ENCODE measurements around the gene MMRN1.

Gene MMRN1

GRCh38 chr4:89957046-89957926 is 62.6 kb downstream of the MMRN1 start:
- no peak for TF ChIP-seq CTCF (IDR thresholded peaks at IDR 0.05; ENCODE audit: poor library complexity, severe bottlenecking)
- Histone ChIP-seq H3K36me3 (ENCODE audit: low read depth) (no peaks in the 10 kb centered on the region), H3K4me1 (ENCODE audit: insufficient read depth, poor library complexity, severe bottlenecking) (no peaks in the 10 kb centered on the region), H3K9me3 (ENCODE audit: severe bottlenecking) (no peaks in the 10 kb centered on the region), H3K27ac (ENCODE audit: poor library complexity, severe bottlenecking) (no peak overlapping the region), H3K4me3 (ENCODE audit: severe bottlenecking) (no peak overlapping the region), H3K27me3 (ENCODE audit: insufficient read depth, poor library complexity, severe bottlenecking) (no peaks in the 10 kb centered on the region)
- no peak for ATAC-seq (ENCODE audit: low read depth)
- no peak for DNase-seq (ENCODE audit: low spot score)

DNA sequence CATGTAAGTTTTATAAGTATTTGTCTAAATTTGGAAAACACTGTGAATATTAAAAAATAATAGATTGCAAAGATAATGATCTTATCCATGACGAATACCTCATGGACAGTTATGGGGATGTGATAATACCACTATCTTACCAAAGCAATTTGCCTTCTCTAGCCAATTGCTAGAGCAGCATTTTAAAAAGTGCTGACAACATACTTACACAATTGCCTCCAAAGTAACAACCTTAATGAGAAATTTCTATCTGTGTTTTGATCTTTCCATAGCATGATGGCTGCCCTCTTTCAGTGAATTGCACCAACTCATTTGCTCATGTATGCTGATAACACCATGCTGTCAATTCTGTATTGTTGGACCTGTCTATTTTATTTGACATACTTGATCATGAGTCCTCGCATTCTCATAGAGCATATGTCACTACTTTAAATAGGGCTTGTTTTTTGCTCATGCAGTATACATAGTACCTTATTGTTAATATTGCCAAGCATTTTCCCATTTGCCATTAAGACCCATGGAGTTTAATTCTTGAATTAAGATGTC is 87.2 kb downstream of the MMRN1 start:
- H3K36me3 ChIP-seq (ENCODE audit: low read depth), result no peaks in the 10 kb centered on the region
- no peak for TF ChIP-seq CTCF (IDR thresholded peaks at IDR 0.05; ENCODE audit: poor library complexity, severe bottlenecking)

GRCh38 chr4:89988268-89988667 is 93.6 kb downstream of the MMRN1 start:
- Histone ChIP-seq H3K27me3 (ENCODE audit: insufficient read depth, poor library complexity, severe bottlenecking) (no peaks in the 10 kb centered on the region), H3K4me1 (ENCODE audit: insufficient read depth, poor library complexity, severe bottlenecking) (no peaks in the 10 kb centered on the region), H3K36me3 (ENCODE audit: low read depth) (no peaks in the 10 kb centered on the region), H3K4me3 (ENCODE audit: severe bottlenecking) (no peak overlapping the region), H3K9me3 (ENCODE audit: severe bottlenecking) (no peaks in the 10 kb centered on the region), H3K27ac (ENCODE audit: poor library complexity, severe bottlenecking) (no peak overlapping the region)
- no peak for TF ChIP-seq CTCF (IDR thresholded peaks at IDR 0.05; ENCODE audit: poor library complexity, severe bottlenecking)
- ATAC-seq (ENCODE audit: low read depth), result no peak
- DNase-seq (ENCODE audit: low spot score), result no peak

More for the DNA sequence above, 87.2 kb downstream of the MMRN1 start:
- Histone ChIP-seq H3K9me3 (ENCODE audit: severe bottlenecking) (no peaks in the 10 kb centered on the region), H3K4me1 (ENCODE audit: insufficient read depth, poor library complexity, severe bottlenecking) (no peaks in the 10 kb centered on the region), H3K27me3 (ENCODE audit: insufficient read depth, poor library complexity, severe bottlenecking) (no peaks in the 10 kb centered on the region), H3K27ac (ENCODE audit: poor library complexity, severe bottlenecking) (no peak overlapping the region), H3K4me3 (ENCODE audit: severe bottlenecking) (no peak overlapping the region)
- ATAC-seq (ENCODE audit: low read depth) (no peak), DNase-seq (ENCODE audit: low spot score) (no peak)

DNA sequence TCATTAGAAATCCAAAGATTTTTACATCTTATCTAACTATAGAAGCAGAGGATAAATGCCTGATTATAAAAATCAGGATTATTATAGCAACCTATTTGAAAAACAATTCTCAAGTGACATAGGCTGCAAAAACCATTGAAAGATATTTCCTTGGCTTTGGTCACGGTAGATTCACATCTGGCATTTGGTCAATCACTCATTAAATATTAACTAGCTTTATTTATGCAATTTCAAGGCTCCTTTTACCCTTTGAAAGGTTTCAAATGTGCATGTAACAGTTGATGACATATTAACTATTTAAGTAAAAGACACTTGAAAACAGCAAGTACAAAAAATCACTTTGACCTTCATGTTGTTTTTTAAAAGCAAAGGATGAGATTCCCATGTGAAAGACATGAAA is 98.1 kb downstream of the MMRN1 start:
- Histone ChIP-seq H3K4me1 (ENCODE audit: insufficient read depth, poor library complexity, severe bottlenecking) (no peaks in the 10 kb centered on the region), H3K4me3 (ENCODE audit: severe bottlenecking) (no peak overlapping the region), H3K36me3 (ENCODE audit: low read depth) (no peaks in the 10 kb centered on the region), H3K27ac (ENCODE audit: poor library complexity, severe bottlenecking) (no peak overlapping the region), H3K27me3 (ENCODE audit: insufficient read depth, poor library complexity, severe bottlenecking) (no peaks in the 10 kb centered on the region), H3K9me3 (ENCODE audit: severe bottlenecking) (no peaks in the 10 kb centered on the region)
- TF ChIP-seq CTCF (IDR thresholded peaks at IDR 0.05; ENCODE audit: poor library complexity, severe bottlenecking), result no peak
- no peak for DNase-seq (ENCODE audit: low spot score)
- ATAC-seq (ENCODE audit: low read depth), result no peak

Data from RWPE2 (cell line).